ENCODE results near the gene FAM151B. TPM values are rescaled to one million over a fixed set of nuclear protein-coding genes. Genes with fewer than 3 reads are reported as not detected.

Gene FAM151B
- total and polyA plus RNA-seq, 2 of the 13 experiments (the other 11 are each of a cell fraction or from before 2014, with no cell fraction given), result 0.61 to 1.0 TPM

DNA sequence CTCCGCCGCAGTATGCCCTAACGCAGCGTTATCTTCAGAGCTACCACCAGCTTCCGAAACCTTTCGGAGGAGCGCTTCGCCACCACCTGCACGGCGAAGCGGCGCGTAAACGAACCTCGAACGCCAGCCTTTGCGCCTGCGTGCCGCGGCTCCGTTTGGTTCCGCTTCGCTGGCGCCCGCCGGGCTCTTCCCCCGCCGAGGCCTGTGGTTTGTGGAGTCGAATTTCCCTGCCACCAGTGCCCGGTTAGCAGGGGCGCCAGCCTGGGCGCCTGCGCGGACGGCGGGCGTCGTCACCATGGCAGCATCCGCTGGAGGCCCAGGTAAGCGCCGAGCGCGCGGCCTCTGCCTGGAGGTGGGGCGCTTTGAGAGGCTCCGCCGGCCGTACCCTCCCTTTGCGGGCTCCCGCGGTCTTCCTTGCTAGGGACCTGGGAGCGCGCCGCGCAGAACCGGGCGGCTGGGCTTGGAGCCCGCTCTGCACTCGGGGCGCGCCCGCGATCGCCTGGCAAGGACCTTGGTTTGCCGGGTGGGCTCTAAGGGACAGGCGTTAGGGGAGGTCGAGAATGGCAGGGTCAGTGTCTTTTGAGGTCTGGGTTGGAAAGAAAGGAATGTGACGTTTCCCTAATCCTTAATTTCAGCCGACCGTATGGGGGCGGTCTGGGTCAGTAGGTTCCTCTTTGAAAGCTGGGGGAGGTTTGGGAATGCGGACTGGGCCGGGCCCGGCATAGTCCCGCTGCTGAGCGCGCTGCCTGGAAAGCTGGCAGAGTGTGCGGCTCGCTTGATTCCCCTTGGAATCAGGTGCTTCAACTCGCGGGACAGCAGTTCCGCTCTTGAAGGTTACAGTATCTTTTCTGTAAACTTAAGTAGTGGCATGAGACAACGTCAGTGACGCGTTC is at the start of gene FAM151B (continued):
- no peak for TF ChIP-seq ZNF737 (CRISPR knock-in tag; IDR thresholded peaks at IDR 0.05; ENCODE audit: borderline replicate concordance)
- no peak; the same call in none of the 2 replicates for TF ChIP-seq KLF9 (CRISPR knock-in tag; IDR thresholded peaks at IDR 0.05; ENCODE audit: low read depth)
- no peak for TF ChIP-seq ZNF530 (CRISPR knock-in tag; IDR thresholded peaks at IDR 0.05; ENCODE audit: low read depth)
- TF ChIP-seq EHMT2 (IDR thresholded peaks at IDR 0.05; ENCODE audit: borderline replicate concordance, low read depth, low read length), result no peak
- TF ChIP-seq HNRNPL (IDR thresholded peaks at IDR 0.05; ENCODE audit: low read depth, low read length), result peak; percentile 54; the same call in 1 of the 2 replicates
- TF ChIP-seq ZFP41 (CRISPR knock-in tag; IDR thresholded peaks at IDR 0.05; ENCODE audit: borderline replicate concordance), result no peak
- peak; percentile 77; the same call in 1 of the 2 replicates for TF ChIP-seq ZSCAN20 (CRISPR knock-in tag; IDR thresholded peaks at IDR 0.05; ENCODE audit: borderline replicate concordance)
- TF ChIP-seq ZNF362 (CRISPR knock-in tag; IDR thresholded peaks at IDR 0.05; ENCODE audit: borderline replicate concordance), result no peak
- TF ChIP-seq ZNF224 (CRISPR knock-in tag; IDR thresholded peaks at IDR 0.05), result 0 out of 2 replicates have a peak, but pooled peaks have one; percentile 68
- TF ChIP-seq, protein P1, sequence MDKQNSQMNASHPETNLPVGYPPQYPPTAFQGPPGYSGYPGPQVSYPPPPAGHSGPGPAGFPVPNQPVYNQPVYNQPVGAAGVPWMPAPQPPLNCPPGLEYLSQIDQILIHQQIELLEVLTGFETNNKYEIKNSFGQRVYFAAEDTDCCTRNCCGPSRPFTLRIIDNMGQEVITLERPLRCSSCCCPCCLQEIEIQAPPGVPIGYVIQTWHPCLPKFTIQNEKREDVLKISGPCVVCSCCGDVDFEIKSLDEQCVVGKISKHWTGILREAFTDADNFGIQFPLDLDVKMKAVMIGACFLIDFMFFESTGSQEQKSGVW (CRISPR knock-in tag; IDR thresholded peaks at IDR 0.05; ENCODE audit: borderline replicate concordance), result no peak
- TF ChIP-seq ZNF329 (CRISPR knock-in tag; IDR thresholded peaks at IDR 0.05; ENCODE audit: low read depth), result 0 out of 2 replicates have a peak, but pooled peaks have one; percentile 51
- TF ChIP-seq, protein P2, sequence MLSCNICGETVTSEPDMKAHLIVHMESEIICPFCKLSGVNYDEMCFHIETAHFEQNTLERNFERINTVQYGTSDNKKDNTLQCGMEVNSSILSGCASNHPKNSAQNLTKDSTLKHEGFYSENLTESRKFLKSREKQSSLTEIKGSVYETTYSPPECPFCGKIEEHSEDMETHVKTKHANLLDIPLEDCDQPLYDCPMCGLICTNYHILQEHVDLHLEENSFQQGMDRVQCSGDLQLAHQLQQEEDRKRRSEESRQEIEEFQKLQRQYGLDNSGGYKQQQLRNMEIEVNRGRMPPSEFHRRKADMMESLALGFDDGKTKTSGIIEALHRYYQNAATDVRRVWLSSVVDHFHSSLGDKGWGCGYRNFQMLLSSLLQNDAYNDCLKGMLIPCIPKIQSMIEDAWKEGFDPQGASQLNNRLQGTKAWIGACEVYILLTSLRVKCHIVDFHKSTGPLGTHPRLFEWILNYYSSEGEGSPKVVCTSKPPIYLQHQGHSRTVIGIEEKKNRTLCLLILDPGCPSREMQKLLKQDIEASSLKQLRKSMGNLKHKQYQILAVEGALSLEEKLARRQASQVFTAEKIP (CRISPR knock-in tag; IDR thresholded peaks at IDR 0.05; ENCODE audit: borderline replicate concordance), result no peak
- TF ChIP-seq IRF2 (CRISPR knock-in tag; IDR thresholded peaks at IDR 0.05), result peak; percentile 83
- TF ChIP-seq MEIS1 (CRISPR knock-in tag; IDR thresholded peaks at IDR 0.05; ENCODE audit: borderline replicate concordance), result 0 out of 2 replicates have a peak, but pooled peaks have one; percentile 22
- TF ChIP-seq AGO2 (optimal IDR thresholded peaks at IDR 0.05; ENCODE audit: low read depth, low read length), result peak; percentile 70
- TF ChIP-seq, protein P3, sequence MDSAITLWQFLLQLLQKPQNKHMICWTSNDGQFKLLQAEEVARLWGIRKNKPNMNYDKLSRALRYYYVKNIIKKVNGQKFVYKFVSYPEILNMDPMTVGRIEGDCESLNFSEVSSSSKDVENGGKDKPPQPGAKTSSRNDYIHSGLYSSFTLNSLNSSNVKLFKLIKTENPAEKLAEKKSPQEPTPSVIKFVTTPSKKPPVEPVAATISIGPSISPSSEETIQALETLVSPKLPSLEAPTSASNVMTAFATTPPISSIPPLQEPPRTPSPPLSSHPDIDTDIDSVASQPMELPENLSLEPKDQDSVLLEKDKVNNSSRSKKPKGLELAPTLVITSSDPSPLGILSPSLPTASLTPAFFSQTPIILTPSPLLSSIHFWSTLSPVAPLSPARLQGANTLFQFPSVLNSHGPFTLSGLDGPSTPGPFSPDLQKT (CRISPR knock-in tag; IDR thresholded peaks at IDR 0.05; ENCODE audit: borderline replicate concordance), result no peak
- TF ChIP-seq ZNF18 (CRISPR knock-in tag; IDR thresholded peaks at IDR 0.05; ENCODE audit: insufficient replicate concordance), result no peak
- TF ChIP-seq ATF1 (CRISPR knock-in tag; IDR thresholded peaks at IDR 0.05), result no peak
- TF ChIP-seq HOXA3 (CRISPR knock-in tag; IDR thresholded peaks at IDR 0.05), result 0 out of 2 replicates have a peak, but pooled peaks have one; percentile 42
- no peak for TF ChIP-seq SKI (IDR thresholded peaks at IDR 0.05; ENCODE audit: partially characterized antibody)
- TF ChIP-seq BRCA1 (CRISPR knock-in tag; IDR thresholded peaks at IDR 0.05), result no peak
- TF ChIP-seq PHF21A (CRISPR knock-in tag; IDR thresholded peaks at IDR 0.05), result peak; percentile 75; the same call in 1 of the 2 replicates

Measured in HepG2 (cell line).